ENCODE measurements around the gene ALDH1L1.

Gene ALDH1L1

DNA sequence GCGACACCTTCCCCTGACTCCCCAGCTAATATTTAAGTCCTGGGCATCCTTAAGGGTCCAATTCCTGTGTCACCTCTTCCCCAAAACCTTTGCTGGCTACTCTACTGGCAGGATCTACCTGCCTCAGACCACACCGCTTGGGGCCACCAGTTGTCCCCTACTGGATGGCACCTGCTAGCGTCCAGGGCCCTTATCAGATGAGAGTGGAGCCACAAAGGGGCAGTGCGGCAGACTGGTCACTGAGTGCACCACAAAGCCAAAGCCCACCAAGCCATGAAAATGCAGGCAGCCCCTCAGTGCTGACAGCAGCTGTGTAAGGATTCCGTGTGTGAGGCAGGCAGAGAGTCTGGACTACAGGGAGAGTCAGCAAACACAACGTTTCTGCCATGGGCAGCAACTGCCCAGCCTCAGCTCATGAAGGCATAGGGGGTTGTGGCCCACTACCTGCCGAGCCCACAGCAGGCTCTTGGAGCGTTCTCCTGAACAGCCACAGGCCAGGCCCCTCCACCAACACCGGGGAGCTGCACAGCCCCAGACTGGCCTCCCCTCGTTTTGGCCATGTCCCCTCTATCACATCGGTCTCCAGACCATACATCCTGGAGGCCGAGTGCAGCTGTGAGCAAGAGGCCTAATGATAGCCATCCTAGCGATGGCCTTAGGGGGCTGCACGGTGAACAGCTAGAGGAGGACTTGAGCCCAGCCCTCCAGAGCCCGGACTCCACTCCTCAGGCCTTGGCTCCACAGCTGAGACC lies 32.3 kb downstream of the ALDH1L1 start:
- TF ChIP-seq, protein P1, sequence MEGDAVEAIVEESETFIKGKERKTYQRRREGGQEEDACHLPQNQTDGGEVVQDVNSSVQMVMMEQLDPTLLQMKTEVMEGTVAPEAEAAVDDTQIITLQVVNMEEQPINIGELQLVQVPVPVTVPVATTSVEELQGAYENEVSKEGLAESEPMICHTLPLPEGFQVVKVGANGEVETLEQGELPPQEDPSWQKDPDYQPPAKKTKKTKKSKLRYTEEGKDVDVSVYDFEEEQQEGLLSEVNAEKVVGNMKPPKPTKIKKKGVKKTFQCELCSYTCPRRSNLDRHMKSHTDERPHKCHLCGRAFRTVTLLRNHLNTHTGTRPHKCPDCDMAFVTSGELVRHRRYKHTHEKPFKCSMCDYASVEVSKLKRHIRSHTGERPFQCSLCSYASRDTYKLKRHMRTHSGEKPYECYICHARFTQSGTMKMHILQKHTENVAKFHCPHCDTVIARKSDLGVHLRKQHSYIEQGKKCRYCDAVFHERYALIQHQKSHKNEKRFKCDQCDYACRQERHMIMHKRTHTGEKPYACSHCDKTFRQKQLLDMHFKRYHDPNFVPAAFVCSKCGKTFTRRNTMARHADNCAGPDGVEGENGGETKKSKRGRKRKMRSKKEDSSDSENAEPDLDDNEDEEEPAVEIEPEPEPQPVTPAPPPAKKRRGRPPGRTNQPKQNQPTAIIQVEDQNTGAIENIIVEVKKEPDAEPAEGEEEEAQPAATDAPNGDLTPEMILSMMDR (conservative IDR thresholded peaks at IDR 0.05): no peak
- H3K27ac ChIP-seq: no peak overlapping the region

DNA sequence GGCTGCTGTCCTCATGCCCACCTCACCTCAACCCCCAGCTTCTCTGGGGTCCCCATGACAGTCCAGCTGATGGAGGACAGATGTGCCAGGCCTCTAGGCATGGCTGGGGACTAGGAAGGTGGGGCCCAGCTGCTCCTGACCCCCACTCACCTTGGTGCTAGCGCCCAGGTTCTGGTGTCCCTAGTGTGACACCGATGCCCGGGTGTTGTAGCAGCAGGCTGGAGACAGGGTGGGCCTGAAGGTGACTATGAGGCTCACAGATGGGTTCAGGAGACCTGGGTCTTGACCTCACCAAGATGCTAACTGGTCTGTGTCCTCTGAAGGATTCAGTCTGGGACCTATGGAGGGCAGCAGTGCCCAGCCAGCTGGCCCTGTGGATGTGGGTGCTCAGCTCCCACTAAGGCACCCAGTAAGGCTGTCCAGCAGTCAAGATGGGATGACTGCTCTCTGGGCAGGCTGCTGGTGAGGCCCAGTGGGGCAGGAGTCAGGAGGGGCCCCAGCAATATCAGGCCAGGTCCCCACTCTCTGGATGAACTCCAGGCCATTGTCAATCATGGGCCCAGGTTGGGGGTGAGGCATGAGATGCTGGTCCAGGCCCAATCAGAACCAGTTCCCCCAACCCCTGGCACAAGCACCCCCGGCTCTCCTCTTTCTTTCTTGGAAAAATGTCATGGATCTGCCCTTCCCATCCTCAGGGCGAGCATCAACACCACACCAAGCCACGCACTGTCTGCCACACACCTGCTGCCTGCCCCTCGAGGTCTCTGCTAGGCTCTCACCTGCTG lies 33.0 kb downstream of the ALDH1L1 start:
- H3K27ac ChIP-seq: no peak overlapping the region
- TF ChIP-seq, protein P1 (conservative IDR thresholded peaks at IDR 0.05): no peak

DNA sequence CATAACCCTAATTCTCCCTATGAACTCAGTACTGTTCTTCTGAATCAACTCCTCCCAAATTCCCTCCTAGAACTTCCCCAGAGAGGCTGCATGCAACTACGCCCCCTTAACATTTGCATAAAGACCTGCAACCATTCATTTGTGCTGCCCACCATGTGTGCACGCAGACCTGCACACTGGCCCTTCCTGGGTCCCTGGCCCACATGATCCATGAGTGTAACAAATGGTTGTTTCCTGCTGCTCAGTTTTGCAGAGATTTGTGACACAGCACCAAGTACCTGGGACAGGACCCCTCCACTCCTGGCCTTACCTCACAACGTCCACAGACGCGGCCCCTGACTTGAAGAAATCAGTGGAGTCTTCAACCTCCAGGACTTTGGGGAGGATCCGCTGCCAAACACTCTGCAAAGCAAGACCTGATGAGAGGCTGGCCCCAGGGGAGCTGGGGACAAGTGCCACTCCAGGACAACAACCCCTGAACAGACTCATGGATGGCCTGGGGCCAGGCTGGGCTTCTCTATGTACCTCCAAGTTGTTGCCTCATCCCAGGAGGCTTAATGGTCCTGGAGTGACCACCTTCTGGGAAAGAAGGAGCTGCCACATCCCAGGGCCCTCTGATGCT lies 33.8 kb downstream of the ALDH1L1 start:
- TF ChIP-seq, protein P1 (conservative IDR thresholded peaks at IDR 0.05): no peak
- no peak overlapping the region for H3K27ac ChIP-seq

DNA sequence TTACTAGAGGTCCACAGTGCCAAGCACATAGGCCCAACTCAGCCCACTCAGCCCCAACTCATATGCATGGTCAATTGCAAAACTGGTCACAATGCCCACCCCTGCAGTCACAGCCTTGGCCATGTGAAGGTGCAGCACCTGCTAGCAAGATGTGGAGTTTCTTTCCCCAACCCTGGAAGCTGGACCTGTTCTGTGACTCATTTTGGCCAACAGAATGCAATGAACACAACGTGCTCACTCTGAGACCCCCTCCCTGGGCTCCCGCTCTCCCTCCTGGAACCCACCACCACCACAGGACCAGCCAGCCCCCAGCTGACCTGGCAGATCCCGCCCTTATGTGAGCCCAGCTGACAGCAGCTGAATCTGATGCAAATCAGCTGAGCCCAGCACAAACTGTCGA lies 34.4 kb downstream of the ALDH1L1 start:
- no peak overlapping the region for H3K27ac ChIP-seq
- TF ChIP-seq, protein P1 (conservative IDR thresholded peaks at IDR 0.05): no peak

DNA sequence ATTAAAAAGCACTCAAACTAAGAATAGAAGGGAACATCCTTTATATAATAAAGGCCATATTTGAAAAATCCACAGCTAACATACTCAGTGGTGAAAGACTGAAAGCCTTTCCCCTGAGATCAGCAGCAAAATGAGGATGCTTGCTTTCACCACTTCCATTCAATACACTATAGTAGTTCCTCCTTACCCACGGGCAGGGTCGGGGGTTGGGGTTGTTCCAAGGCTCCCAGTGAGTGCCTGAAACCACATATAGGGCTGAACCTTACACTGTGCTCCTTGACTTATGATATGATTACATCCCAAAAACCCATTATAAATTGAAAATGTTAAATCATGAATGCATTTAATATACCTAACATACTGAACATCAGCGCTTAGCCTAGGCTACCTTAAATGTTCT lies 37.7 kb downstream of the ALDH1L1 start:
- no peak overlapping the region for H3K27ac ChIP-seq
- TF ChIP-seq, protein P1 (conservative IDR thresholded peaks at IDR 0.05): no peak

DNA sequence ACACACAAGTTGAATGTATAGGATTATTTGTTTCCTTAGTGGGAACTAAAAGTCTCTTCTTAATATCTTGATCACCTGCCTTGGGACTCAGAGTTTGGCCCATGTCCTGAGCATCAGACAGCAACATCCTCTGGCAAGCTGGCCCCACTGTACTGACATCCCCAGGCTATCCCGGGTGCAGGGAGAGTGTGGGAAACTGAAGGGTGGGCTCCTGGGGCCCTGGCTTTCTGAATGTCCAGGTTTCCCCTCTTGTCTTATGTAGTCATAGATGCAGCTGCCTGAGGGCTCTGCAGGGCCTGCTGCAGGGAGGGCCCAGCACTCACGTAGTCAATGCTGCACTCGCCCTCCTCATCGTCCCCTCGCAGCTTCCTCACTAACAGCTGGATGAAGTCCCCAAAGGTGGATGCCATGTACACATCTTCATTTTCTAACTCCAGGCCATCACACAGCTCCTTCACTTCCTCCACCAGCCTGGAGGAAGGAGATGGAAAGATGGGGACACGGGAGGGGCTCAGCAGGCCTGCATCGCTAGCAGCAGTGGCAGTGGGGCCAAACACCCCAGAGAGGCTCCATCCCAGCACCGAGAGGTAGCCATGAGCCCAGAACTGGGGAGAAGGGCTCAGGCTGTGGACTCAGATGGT lies 42.8 kb downstream of the ALDH1L1 start:
- H3K27ac ChIP-seq: no peak overlapping the region
- TF ChIP-seq, protein P1 (conservative IDR thresholded peaks at IDR 0.05): no peak
